SK-N-SH (cell line): ENCODE results near the gene KRT73. TPM values are rescaled to one million over a fixed set of nuclear protein-coding genes. Genes with fewer than 3 reads are reported as not detected.

Experiments used
- CTCF ChIA-PET: fragments of 300-600, 350-600 bp; formaldehyde crosslinking; extraction: SDS; loops from one replicate; lab custom pipeline; 2021; lab: Yijun Ruan, JAX
- POLR2A ChIA-PET: fragments of 350-600 bp; sonication (Branson Sonifier 250); formaldehyde crosslinking; extraction: SDS; loops from one replicate; lab custom pipeline; 2020; ENCODE audit warnings: antibody characterized with exemption, inconsistent platforms; lab: Yijun Ruan, JAX
- DNase-seq: peaks from one replicate; pipeline ENCODE4 v3.0.0; 2012
- H2AFZ ChIP-seq: fragments of 200-600 bp; sonication (generic); 2 replicates; pipeline ENCODE4 v1.8.1; 2016; ENCODE audit warnings: antibody characterized with exemption, mild to moderate bottlenecking, low read depth
- H3F3A ChIP-seq: fragments of 200-600 bp; sonication (generic); replicated peaks from 2 replicates; pipeline ENCODE3; 2016; ENCODE audit warnings: antibody characterized with exemption, mild to moderate bottlenecking; ENCODE audit not compliant: insufficient read depth
- H3K27ac ChIP-seq, 2 experiments: fragments of 200-500 bp in 1 of 2; fragments of 200-600 bp in 1 of 2; sonication (Bioruptor generic) in 1 of 2; sonication (generic), shearing (Covaris generic) in 1 of 2; 2 replicates each; pipeline versions ENCODE4 v1.5.1 to v1.6.1; 2014 to 2016; ENCODE audit warnings: low read depth in 2 of 2, inconsistent platforms in 1 of 2, low read length in 1 of 2, mild to moderate bottlenecking in 1 of 2, mixed read lengths in 1 of 2
- H3K27me3 ChIP-seq: fragments of 200-600 bp; sonication (generic), shearing (Covaris generic); 2 replicates; pipeline ENCODE4 v1.6.1; 2016; ENCODE audit warnings: mixed run types; ENCODE audit not compliant: insufficient read depth
- H3K36me3 ChIP-seq, 2 experiments: fragments of 200-500 bp in 1 of 2; fragments of 200-600 bp in 1 of 2; sonication (Bioruptor generic) in 1 of 2; sonication (generic) in 1 of 2; replicated peaks in 1 of 2; 2 replicates each; pipeline versions ENCODE3 to v1.5.1; 2014 to 2016; ENCODE audit warnings: low read length in 1 of 2, mild to moderate bottlenecking in 1 of 2; ENCODE audit not compliant: insufficient read depth in 2 of 2, control insufficient read depth in 1 of 2
- H3K4me1 ChIP-seq, 2 experiments: fragments of 200-500 bp in 1 of 2; fragments of 200-600 bp in 1 of 2; sonication (Bioruptor generic) in 1 of 2; sonication (generic), shearing (Covaris generic) in 1 of 2; 2 replicates each; pipeline versions ENCODE4 v1.5.1 to v1.6.1; 2014 to 2016; ENCODE audit warnings: low read depth in 1 of 2, low read length in 1 of 2, mixed run types in 1 of 2; ENCODE audit not compliant: insufficient read depth in 2 of 2, control insufficient read depth in 1 of 2
- H3K4me2 ChIP-seq: fragments of 200-600 bp; sonication (generic), shearing (Covaris generic); 2 replicates; pipeline ENCODE4 v1.6.1; 2017; ENCODE audit warnings: mixed run types
- H3K4me3 ChIP-seq, 2 experiments: fragments of 200-500 bp in 1 of 2; fragments of 200-600 bp in 1 of 2; sonication (Bioruptor generic) in 1 of 2; sonication (generic), shearing (Covaris generic) in 1 of 2; 2 replicates each; pipeline versions ENCODE4 v1.5.1 to v1.8.1; 2014 to 2016; ENCODE audit warnings: low read depth in 2 of 2, inconsistent platforms in 1 of 2, low read length in 1 of 2, mild to moderate bottlenecking in 1 of 2, mixed read lengths in 1 of 2, moderate library complexity in 1 of 2
- H3K79me2 ChIP-seq: fragments of 200-600 bp; sonication (generic); 2 replicates; pipeline ENCODE4 v1.8.1; 2017; ENCODE audit warnings: mild to moderate bottlenecking; ENCODE audit not compliant: insufficient read depth
- H3K9ac ChIP-seq: fragments of 200-600 bp; sonication (generic); 2 replicates; pipeline ENCODE4 v1.6.1; 2017; ENCODE audit warnings: mixed run types
- H3K9me2 ChIP-seq: fragments of 200-600 bp; sonication (generic); 2 replicates; pipeline ENCODE4 v1.6.1; 2017; ENCODE audit warnings: mixed run types
- H3K9me3 ChIP-seq: fragments of 200-600 bp; sonication (generic); 2 replicates; pipeline ENCODE4 v1.6.1; 2017; ENCODE audit warnings: mixed run types, mild to moderate bottlenecking, moderate library complexity
- H4K20me1 ChIP-seq: fragments of 200-600 bp; sonication (generic); 2 replicates; pipeline ENCODE4 v1.6.1; 2017; ENCODE audit warnings: mild to moderate bottlenecking, mixed run types; ENCODE audit not compliant: insufficient read depth
- CHD2 ChIP-seq: fragments of 150-350 bp; IDR thresholded peaks from 2 replicates; pipeline ENCODE4 v1.6.1; 2018; ENCODE audit warnings: low read length; ENCODE audit not compliant: partially characterized antibody
- CTCF ChIP-seq: fragments of 200-600 bp; sonication (generic); IDR thresholded peaks from 2 replicates; pipeline ENCODE4 v1.6.1; 2017; ENCODE audit warnings: antibody characterized with exemption, mild to moderate bottlenecking, moderate library complexity
- ELF1 ChIP-seq: IDR thresholded peaks from 2 replicates; pipeline ENCODE4 v1.4.0; 2012
- EP300 ChIP-seq, 2 experiments: IDR thresholded peaks; 2 replicates each; pipeline versions ENCODE4 v1.4.0 to v1.6.1; 2012; ENCODE audit warnings: borderline replicate concordance in 1 of 2, low read depth in 1 of 2, low read length in 1 of 2
- EZH2phosphoT487 ChIP-seq: fragments of 200-600 bp; sonication (generic); IDR thresholded peaks from 2 replicates; pipeline ENCODE4 v1.6.1; 2017; ENCODE audit warnings: low read depth, mixed run types, mild to moderate bottlenecking, antibody characterized with exemption, moderate library complexity, borderline replicate concordance
- FOSL2 ChIP-seq: IDR thresholded peaks from 2 replicates; pipeline ENCODE4 v1.4.0; 2012; ENCODE audit warnings: low read depth, mild to moderate bottlenecking, moderate library complexity, borderline replicate concordance
- FOXJ3 ChIP-seq: sonication (generic); formaldehyde crosslinking; IDR thresholded peaks from 2 replicates; pipeline ENCODE4 v1.5.1; 2020; ENCODE audit warnings: mild to moderate bottlenecking, missing genetic modification reagents
- FOXM1 ChIP-seq: IDR thresholded peaks from 2 replicates; pipeline ENCODE4 v1.4.0; 2012; ENCODE audit warnings: low read depth, mild to moderate bottlenecking
- GABPA ChIP-seq: IDR thresholded peaks from 2 replicates; pipeline ENCODE4 v1.4.0; 2012; ENCODE audit warnings: low read depth, mild to moderate bottlenecking
- GATA2 ChIP-seq: sonication (generic); formaldehyde crosslinking; IDR thresholded peaks from 2 replicates; pipeline ENCODE4 v1.5.0; 2020; ENCODE audit warnings: mild to moderate bottlenecking, missing genetic modification reagents
- NRF1 ChIP-seq: IDR thresholded peaks from 2 replicates; pipeline ENCODE4 v1.6.1; 2012; ENCODE audit warnings: low read depth, mild to moderate bottlenecking, low read length
- PBX3 ChIP-seq: IDR thresholded peaks from 2 replicates; pipeline ENCODE4; 2012
- POLR2AphosphoS5 ChIP-seq: IDR thresholded peaks from 2 replicates; pipeline ENCODE4 v1.6.1; 2012; ENCODE audit warnings: low read depth, low read length
- RAD21 ChIP-seq: IDR thresholded peaks from 2 replicates; pipeline ENCODE4 v1.6.1; 2012; ENCODE audit warnings: mild to moderate bottlenecking, low read length
- RXRA ChIP-seq: IDR thresholded peaks from 2 replicates; pipeline ENCODE4 v1.4.0; 2012; ENCODE audit warnings: low read depth, mild to moderate bottlenecking, borderline replicate concordance
- SIN3A ChIP-seq: IDR thresholded peaks from 2 replicates; pipeline ENCODE4 v1.6.1; 2012; ENCODE audit warnings: low read depth, mild to moderate bottlenecking, low read length, moderate library complexity, borderline replicate concordance
- TCF12 ChIP-seq: IDR thresholded peaks from 2 replicates; pipeline ENCODE4 v1.4.0; 2012
- TEAD4 ChIP-seq: IDR thresholded peaks from 2 replicates; pipeline ENCODE4 v1.4.0; 2012; ENCODE audit warnings: mild to moderate bottlenecking, borderline replicate concordance; ENCODE audit not compliant: insufficient read depth
- USF2 ChIP-seq: fragments of 150-350 bp; IDR thresholded peaks from 2 replicates; pipeline ENCODE4 v1.6.1; 2017; ENCODE audit warnings: antibody characterized with exemption, low read length, low read depth, borderline replicate concordance
- YY1 ChIP-seq: IDR thresholded peaks from 2 replicates; pipeline ENCODE4 v1.4.0; 2012; ENCODE audit warnings: low read depth, mild to moderate bottlenecking
- WGBS: methylation state at CpG from one replicate; pipeline ENCODE4 v1.1.6; 2017; ENCODE audit warnings: low lambda C conversion rate; 5-methylcytosine and 5-hydroxymethylcytosine counted together
- polyA plus RNA-seq, 3 experiments: library from polyadenylated mRNA; depleted of rRNA; stranded (reverse); fragments of >200 nt; gene quantifications; 2 replicates each; pipeline ENCODE4 v1.2.3, GENCODE V29; 2012

KRT73 gene
- polyA plus RNA-seq, 1 of the 3 experiments (the other 2 are of a cell fraction) = not detected

GRCh38 chr12:52578469-52578868 is 39.9 kb downstream of the KRT73 start:
- Histone ChIP-seq H3K36me3 (no peaks in the 10 kb centered on the region), H2AFZ (no peak overlapping the region), H3K9me3 (no peaks in the 10 kb centered on the region), H3K27ac (no peak overlapping the region), H3F3A (no peaks in the 10 kb centered on the region), H3K4me1 (no peaks in the 10 kb centered on the region), H3K9ac (no peak overlapping the region), H3K27me3 (peaks cover 61% of the 10 kb centered on the region), H3K9me2 (no peaks in the 10 kb centered on the region), H3K79me2 (no peaks in the 10 kb centered on the region), H3K4me2 (no peak overlapping the region), H3K4me3 (no peak overlapping the region)
- DNase-seq = no peak
- POLR2A ChIA-PET = no interaction called here
- CTCF ChIA-PET = interaction anchor here (2.1 to 7.6 kb wide), 2 partner anchors 287 to 301 kb away, joined by 6 to 76 read pairs; no protein-coding TSS in a partner anchor
- WGBS = 25% methylated on average over 3 of the region's 3 CpGs
- TF ChIP-seq FOSL2 = no peak
- TF ChIP-seq CTCF = no peak
- TF ChIP-seq EP300 (IDR thresholded peaks at IDR 0.05; ENCODE audit: borderline replicate concordance in 1 of 2, low read depth in 1 of 2, low read length in 1 of 2) = no peak
- TF ChIP-seq CHD2 = no peak
- no peak for TF ChIP-seq USF2
- TF ChIP-seq TCF12 = no peak
- no peak for TF ChIP-seq FOXJ3 (CRISPR knock-in tag)
- no peak for TF ChIP-seq TEAD4
- TF ChIP-seq POLR2AphosphoS5 = no peak
- TF ChIP-seq RAD21 = no peak
- no peak for TF ChIP-seq NRF1
- no peak for TF ChIP-seq EZH2phosphoT487
- TF ChIP-seq FOXM1 = no peak
- TF ChIP-seq, all 33 proteins: peak for 0
- no peaks in the 10 kb centered on the region for H4K20me1 ChIP-seq

DNA sequence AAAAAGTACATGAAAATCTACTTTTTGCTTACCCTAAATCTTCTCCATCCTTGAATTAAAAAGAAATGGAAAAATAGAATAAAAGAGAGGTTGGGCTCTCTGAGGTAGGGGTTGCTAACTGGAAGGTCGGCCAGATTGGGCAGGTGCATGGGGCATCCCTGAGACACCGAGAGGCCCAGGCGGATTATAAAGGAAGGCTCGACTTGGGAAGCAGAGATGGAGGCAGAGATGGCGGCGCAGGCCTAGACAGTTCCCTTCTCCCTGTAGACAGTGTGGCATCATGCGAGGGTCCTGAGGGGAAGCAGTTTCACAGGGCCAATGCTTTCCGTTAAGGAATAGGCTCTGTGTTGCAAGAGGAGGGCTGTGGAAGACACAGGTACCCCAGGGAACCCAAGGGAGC is 41.0 kb downstream of the KRT73 start:
- Histone ChIP-seq H3K4me1 (no peaks in the 10 kb centered on the region), H3K4me2 (no peak overlapping the region), H4K20me1 (no peaks in the 10 kb centered on the region), H3K9me2 (no peaks in the 10 kb centered on the region), H3K4me3 (no peak overlapping the region), H3K36me3 (no peaks in the 10 kb centered on the region), H3K27ac (no peak overlapping the region), H3K79me2 (no peaks in the 10 kb centered on the region), H2AFZ (no peak overlapping the region), H3K9ac (no peak overlapping the region), H3F3A (no peaks in the 10 kb centered on the region), H3K27me3 (peaks cover 72% of the 10 kb centered on the region), H3K9me3 (no peaks in the 10 kb centered on the region)
- ChIA-PET POLR2A (no interaction called here), CTCF (no interaction called here)
- DNase-seq = no peak
- 42% methylated on average over 8 of the region's 8 CpGs for WGBS
- TF ChIP-seq USF2 (no peak), EP300 (IDR thresholded peaks at IDR 0.05; ENCODE audit: borderline replicate concordance in 1 of 2, low read depth in 1 of 2, low read length in 1 of 2) (no peak), SIN3A (no peak), FOSL2 (no peak), RXRA (no peak), GATA2 (CRISPR knock-in tag) (no peak), YY1 (no peak), EZH2phosphoT487 (no peak), NRF1 (no peak), FOXJ3 (CRISPR knock-in tag) (no peak), TCF12 (no peak), ELF1 (no peak), GABPA (no peak), TEAD4 (no peak), PBX3 (no peak)
